Measurements from ENCODE around the gene SNX1.
"Not testable (repeated sequence)": the region's sequence is repeated elsewhere in the genome, so short reads cannot be mapped to it uniquely, and the experiment has no call there.

SNX1 gene

GRCh38 chr15:64082757-64083156 lies 13.0 kb upstream of the SNX1 start:
- no peak for DNase-seq

- no peak for DNase-seq
These were observed 6.1 kb upstream of the SNX1 start for GRCh38 chr15:64089543-64090280.

- no peak for DNase-seq
These were observed 5.3 kb upstream of the SNX1 start for GRCh38 chr15:64090527-64090926.

- no peak for DNase-seq
These were observed 3.5 kb upstream of the SNX1 start for GRCh38 chr15:64092075-64092820.

GRCh38 chr15:64092864-64093626 lies 2.7 kb upstream of the SNX1 start:
- peak; percentile 29 for DNase-seq

GRCh38 chr15:64093627-64094417 lies 2.0 kb upstream of the SNX1 start, which contains the start of gene CIAO2A:
Gene CIAO2A (minus strand): TSS chr15:64093838. CDS start chr15:64093768, 70 bp downstream.
- DNase-seq, result peak; percentile 90

GRCh38 chr15:64095431-64095794 lies 369 bp upstream of the SNX1 start:
- no peak for DNase-seq

- DNase-seq, result no peak
These were observed 1.0 kb downstream of the SNX1 start for GRCh38 chr15:64096668-64097384.

- no peak for DNase-seq
These were observed 3.6 kb downstream of the SNX1 start for GRCh38 chr15:64099379-64099778.

GRCh38 chr15:64100958-64101357 lies 5.2 kb downstream of the SNX1 start:
- DNase-seq, result no peak

- no peak for DNase-seq
These were observed 6.7 kb downstream of the SNX1 start for GRCh38 chr15:64102497-64102896.

- no peak for DNase-seq
These were observed 9.4 kb downstream of the SNX1 start for GRCh38 chr15:64105113-64105704.

GRCh38 chr15:64107337-64107736 lies 11.6 kb downstream of the SNX1 start:
- no peak for DNase-seq

- not testable (repeated sequence) for DNase-seq
These were observed 14.4 kb downstream of the SNX1 start for GRCh38 chr15:64110108-64110701.

GRCh38 chr15:64110950-64111678 lies 15.3 kb downstream of the SNX1 start:
- DNase-seq, result no peak

- no peak for DNase-seq
These were observed 15.9 kb downstream of the SNX1 start for GRCh38 chr15:64111679-64112050.

GRCh38 chr15:64112073-64112772 lies 16.4 kb downstream of the SNX1 start:
- DNase-seq, result no peak

- no peak for DNase-seq
These were observed 17.1 kb downstream of the SNX1 start for GRCh38 chr15:64112904-64113303.

- no peak for DNase-seq
These were observed 22.1 kb downstream of the SNX1 start for GRCh38 chr15:64117759-64118487.
